ENCODE results near the gene PAX8. TPM values are rescaled to one million over a fixed set of nuclear protein-coding genes. Genes with fewer than 3 reads are reported as not detected.

The PAX8 gene
- total and polyA plus RNA-seq, 2 experiments from 2014 or later: 0.16 TPM; not detected in 1

DNA sequence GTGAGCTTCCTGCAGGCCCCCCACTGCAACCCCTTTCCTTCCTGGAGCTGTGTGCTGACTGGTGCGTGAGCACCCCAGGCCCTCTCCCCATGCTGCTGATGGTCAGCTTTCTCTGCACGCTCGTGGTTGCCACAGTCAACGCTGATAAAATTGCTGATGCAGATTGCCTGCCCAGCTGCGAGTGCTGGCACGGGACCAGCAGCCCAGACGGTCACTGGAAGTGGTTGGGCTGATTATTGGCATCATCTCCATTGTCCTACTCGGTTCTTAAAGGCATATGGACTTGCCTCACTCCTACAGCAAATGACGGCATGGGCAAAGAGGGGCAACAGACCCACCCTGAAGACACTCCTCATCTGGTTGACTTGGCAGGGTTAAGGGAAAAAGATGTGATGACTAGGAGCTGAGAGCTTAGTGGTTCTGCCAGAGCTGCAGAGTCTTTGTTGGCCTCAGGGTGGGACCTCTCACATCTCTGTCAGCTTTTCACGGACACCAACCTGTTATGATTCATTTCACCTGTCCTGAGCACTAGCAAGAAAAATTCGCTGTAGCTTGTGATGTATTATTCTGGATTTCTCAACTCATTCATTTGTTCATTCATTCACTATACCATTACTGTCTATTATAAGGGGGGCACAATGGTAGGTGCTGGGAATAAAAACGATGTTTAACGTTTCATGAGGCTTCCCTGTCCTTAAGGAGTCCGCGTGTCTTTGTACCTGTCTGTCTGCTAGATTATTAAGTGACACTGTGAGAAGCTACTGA, 38.4 kb downstream of the PAX8 start:
- whole genome bisulfite sequencing (ENCODE audit: low lambda C conversion rate, missing lambda C conversion rate): 53% methylated on average over 15 of the region's 15 CpGs
- peak; percentile 60 for DNase-seq (ENCODE audit: low spot score)
- Histone ChIP-seq H3K27me3 (no peaks in the 10 kb centered on the region), H3K79me2 (no peaks in the 10 kb centered on the region), H4K20me1 (ENCODE audit: insufficient read depth, poor library complexity, severe bottlenecking) (no peaks in the 10 kb centered on the region), H2AFZ (no peak overlapping the region), H3K9me2 (replicated peaks; ENCODE audit: insufficient read depth) (no peaks in the 10 kb centered on the region), H3K27ac (peak overlapping the region; percentile 85), H3K36me3 (replicated peaks; ENCODE audit: insufficient read depth, low read depth) (no peaks in the 10 kb centered on the region), H3K4me3 (no peak overlapping the region), H3K4me2 (peak overlapping the region; percentile 17), H3K4me1 (ENCODE audit: insufficient read depth) (peaks cover 16% of the 10 kb centered on the region), H3K9me3 (ENCODE audit: low read depth) (no peaks in the 10 kb centered on the region)
- no peak for TF ChIP-seq EZH2 (IDR thresholded peaks at IDR 0.05; ENCODE audit: borderline replicate concordance)

DNA sequence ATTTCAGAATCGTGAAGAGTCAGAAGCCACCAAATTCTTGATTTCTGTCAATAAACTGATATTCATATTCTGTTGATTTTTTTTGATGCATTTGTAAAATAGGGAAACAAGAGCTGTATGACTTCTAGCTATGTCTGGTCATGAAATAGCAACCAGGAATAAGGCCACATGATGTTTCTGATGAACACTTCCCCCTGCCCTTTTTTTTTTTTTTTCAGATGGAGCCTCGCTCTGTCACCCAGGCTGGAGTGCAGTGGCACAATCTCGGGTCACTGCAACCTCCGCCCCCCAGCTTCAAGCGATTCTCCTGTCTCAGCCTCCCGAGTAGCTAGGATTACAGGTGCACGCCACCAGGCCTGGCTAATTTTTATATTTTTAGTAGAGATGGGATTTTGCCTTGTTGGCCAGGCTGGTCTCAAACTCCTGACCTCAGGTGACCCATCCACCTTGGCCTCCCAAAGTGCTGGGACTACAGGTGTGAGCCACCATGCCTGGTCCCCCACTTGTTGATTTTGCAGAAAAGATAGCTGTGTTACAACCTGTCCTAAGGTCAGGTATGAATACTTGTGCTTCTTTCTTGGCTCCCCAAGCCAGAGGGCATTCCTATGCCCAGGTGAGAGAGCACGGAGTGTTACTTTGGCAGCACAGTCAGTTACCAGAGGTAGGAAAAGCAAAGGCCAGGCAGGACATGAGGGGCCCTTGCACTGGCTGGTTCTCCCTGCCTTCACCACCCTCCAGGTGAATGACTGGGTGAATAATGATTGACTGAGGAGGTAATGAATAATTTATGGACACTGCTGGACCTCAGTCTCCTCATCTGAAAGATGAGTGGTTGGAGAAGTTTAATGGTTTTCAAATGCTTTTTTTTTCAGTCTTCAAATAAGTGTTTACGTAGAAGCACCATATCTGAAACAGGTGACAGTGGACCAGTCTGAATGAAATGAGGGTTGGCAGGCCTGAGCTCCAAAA, 39.6 kb downstream of the PAX8 start:
- DNase-seq (ENCODE audit: low spot score): no peak
- no peaks in the 10 kb centered on the region for H4K20me1 ChIP-seq (ENCODE audit: insufficient read depth, poor library complexity, severe bottlenecking)
- H3K4me2 ChIP-seq: no peak overlapping the region
- H2AFZ ChIP-seq: no peak overlapping the region
- H3K9me2 ChIP-seq (replicated peaks; ENCODE audit: insufficient read depth): no peaks in the 10 kb centered on the region
- peak overlapping the region; percentile 85 for H3K27ac ChIP-seq
- no peaks in the 10 kb centered on the region for H3K79me2 ChIP-seq
- TF ChIP-seq EZH2 (IDR thresholded peaks at IDR 0.05; ENCODE audit: borderline replicate concordance) (no peak), EZH2phosphoT487 (IDR thresholded peaks at IDR 0.05; ENCODE audit: low read depth, severe bottlenecking, unreplicated experiment) (no peak)
- TF ChIP-seq, protein P1, sequence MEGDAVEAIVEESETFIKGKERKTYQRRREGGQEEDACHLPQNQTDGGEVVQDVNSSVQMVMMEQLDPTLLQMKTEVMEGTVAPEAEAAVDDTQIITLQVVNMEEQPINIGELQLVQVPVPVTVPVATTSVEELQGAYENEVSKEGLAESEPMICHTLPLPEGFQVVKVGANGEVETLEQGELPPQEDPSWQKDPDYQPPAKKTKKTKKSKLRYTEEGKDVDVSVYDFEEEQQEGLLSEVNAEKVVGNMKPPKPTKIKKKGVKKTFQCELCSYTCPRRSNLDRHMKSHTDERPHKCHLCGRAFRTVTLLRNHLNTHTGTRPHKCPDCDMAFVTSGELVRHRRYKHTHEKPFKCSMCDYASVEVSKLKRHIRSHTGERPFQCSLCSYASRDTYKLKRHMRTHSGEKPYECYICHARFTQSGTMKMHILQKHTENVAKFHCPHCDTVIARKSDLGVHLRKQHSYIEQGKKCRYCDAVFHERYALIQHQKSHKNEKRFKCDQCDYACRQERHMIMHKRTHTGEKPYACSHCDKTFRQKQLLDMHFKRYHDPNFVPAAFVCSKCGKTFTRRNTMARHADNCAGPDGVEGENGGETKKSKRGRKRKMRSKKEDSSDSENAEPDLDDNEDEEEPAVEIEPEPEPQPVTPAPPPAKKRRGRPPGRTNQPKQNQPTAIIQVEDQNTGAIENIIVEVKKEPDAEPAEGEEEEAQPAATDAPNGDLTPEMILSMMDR (IDR thresholded peaks at IDR 0.05; ENCODE audit: poor library complexity): no peak
- H3K9me3 ChIP-seq (ENCODE audit: low read depth): no peaks in the 10 kb centered on the region
- no peak overlapping the region for H3K4me3 ChIP-seq
- no peaks in the 10 kb centered on the region for H3K36me3 ChIP-seq (replicated peaks; ENCODE audit: insufficient read depth, low read depth)
- no peaks in the 10 kb centered on the region for H3K27me3 ChIP-seq
- WGBS (ENCODE audit: low lambda C conversion rate, missing lambda C conversion rate): 95% methylated on average over 9 of the region's 9 CpGs
- H3K4me1 ChIP-seq (ENCODE audit: insufficient read depth): peaks cover 16% of the 10 kb centered on the region

DNA sequence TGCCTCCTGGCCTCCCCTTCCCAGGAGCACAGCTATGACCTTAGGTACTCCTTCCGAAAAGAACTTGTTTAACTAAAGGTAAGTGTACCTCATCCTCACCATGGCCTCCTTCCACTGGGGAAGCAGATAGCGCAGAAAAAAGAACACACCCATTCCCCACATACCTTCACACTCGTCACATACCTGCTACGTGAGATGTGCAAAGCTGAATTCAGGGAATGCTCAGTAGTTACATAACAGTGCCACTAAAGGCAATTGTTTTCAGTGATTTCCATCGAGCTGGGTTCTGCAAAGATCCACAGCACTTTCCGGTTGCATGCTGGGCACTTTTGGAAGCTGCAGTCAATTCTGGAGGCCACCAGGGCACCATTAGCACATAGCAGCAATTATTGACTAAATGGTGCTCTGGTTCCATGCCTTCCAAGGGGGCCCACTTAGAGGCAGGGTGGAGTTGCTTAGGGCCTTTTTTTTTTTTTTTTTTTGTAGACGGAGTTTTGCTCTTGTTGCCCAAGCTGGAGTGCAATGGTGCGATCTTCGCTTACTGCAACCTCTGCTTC, 41.0 kb downstream of the PAX8 start:
- Histone ChIP-seq H3K27ac (no peak overlapping the region), H3K27me3 (no peaks in the 10 kb centered on the region), H3K4me2 (no peak overlapping the region), H4K20me1 (ENCODE audit: insufficient read depth, poor library complexity, severe bottlenecking) (no peaks in the 10 kb centered on the region), H2AFZ (no peak overlapping the region), H3K9me3 (ENCODE audit: low read depth) (no peaks in the 10 kb centered on the region), H3K36me3 (replicated peaks; ENCODE audit: insufficient read depth, low read depth) (no peaks in the 10 kb centered on the region), H3K9me2 (replicated peaks; ENCODE audit: insufficient read depth) (no peaks in the 10 kb centered on the region), H3K4me1 (ENCODE audit: insufficient read depth) (peaks cover 16% of the 10 kb centered on the region), H3K79me2 (no peaks in the 10 kb centered on the region), H3K4me3 (no peak overlapping the region)
- no peak for DNase-seq (ENCODE audit: low spot score)
- TF ChIP-seq EZH2phosphoT487 (IDR thresholded peaks at IDR 0.05; ENCODE audit: low read depth, severe bottlenecking, unreplicated experiment) (no peak), EZH2 (IDR thresholded peaks at IDR 0.05; ENCODE audit: borderline replicate concordance) (no peak)
- TF ChIP-seq, protein P1 (IDR thresholded peaks at IDR 0.05; ENCODE audit: poor library complexity): no peak
- WGBS (ENCODE audit: low lambda C conversion rate, missing lambda C conversion rate): 82% methylated on average over 9 of the region's 9 CpGs

Measured in hepatocyte (in vitro differentiated cells).